Activated naive CD8-positive, alpha-beta T cell treated with anti-CD3 and anti-CD28 coated beads, Interleukin-2, amount 50 U/mL, for 24 hours (primary cell): Measurements from ENCODE around the gene DLGAP1.
"Not testable (repeated sequence)": the region's sequence is repeated elsewhere in the genome, so short reads cannot be mapped to it uniquely, and the experiment has no call there.

ENCODE experiments used
- ATAC-seq: fragments of 150-1000 bp; cut with Tn5 transposase; one replicate; pipeline ENCODE4 v1.10.0; 2021
- DNase-seq: peaks from one replicate; pipeline ENCODE4 v3.0.0; 2021
- H3K27ac Mint-ChIP-seq: one replicate; pipeline ENCODE4 v1.8.0; 2021; ENCODE audit warnings: mild to moderate bottlenecking, mixed read lengths
- H3K27me3 Mint-ChIP-seq: one replicate; pipeline ENCODE4 v1.8.0; 2021; ENCODE audit warnings: mixed read lengths
- H3K36me3 Mint-ChIP-seq: one replicate; pipeline ENCODE4 v1.8.0; 2021; ENCODE audit warnings: low read depth, mixed read lengths
- H3K4me1 Mint-ChIP-seq: one replicate; pipeline ENCODE4 v1.8.0; 2021; ENCODE audit warnings: mixed read lengths
- H3K4me3 Mint-ChIP-seq: one replicate; pipeline ENCODE4 v1.8.0; 2021; ENCODE audit warnings: mild to moderate bottlenecking, moderate library complexity, mixed read lengths
- H3K9me3 Mint-ChIP-seq: one replicate; pipeline ENCODE4 v1.8.0; 2021; ENCODE audit warnings: mixed read lengths

DLGAP1 gene

GRCh38 chr18:3472121-3472520 lies 983.0 kb downstream of the DLGAP1 start:
- not testable (repeated sequence) for H3K9me3 Mint-ChIP-seq, ATAC-seq, H3K4me3 Mint-ChIP-seq, H3K36me3 Mint-ChIP-seq, DNase-seq, H3K27ac Mint-ChIP-seq, H3K27me3 Mint-ChIP-seq
- peaks cover 12% of the 10 kb centered on the region for H3K4me1 Mint-ChIP-seq

- H3K36me3 Mint-ChIP-seq: no peaks in the 10 kb centered on the region
- H3K4me1 Mint-ChIP-seq: peaks cover 21% of the 10 kb centered on the region
- H3K27me3 Mint-ChIP-seq: no peaks in the 10 kb centered on the region
- H3K27ac Mint-ChIP-seq: no peak overlapping the region
- ATAC-seq (no peak), DNase-seq (no peak)
- H3K9me3 Mint-ChIP-seq: no peaks in the 10 kb centered on the region
- H3K4me3 Mint-ChIP-seq: no peak overlapping the region
Measured at GRCh38 chr18:3471141-3471648, 983.9 kb downstream of the DLGAP1 start.

- H3K36me3 Mint-ChIP-seq: no peaks in the 10 kb centered on the region
- no peaks in the 10 kb centered on the region for H3K9me3 Mint-ChIP-seq
- H3K4me1 Mint-ChIP-seq: peaks cover 24% of the 10 kb centered on the region
- no peak overlapping the region for H3K27ac Mint-ChIP-seq
- DNase-seq (no peak), ATAC-seq (no peak)
- H3K4me3 Mint-ChIP-seq: no peak overlapping the region
- H3K27me3 Mint-ChIP-seq: no peaks in the 10 kb centered on the region
Measured at GRCh38 chr18:3468833-3469232, 986.3 kb downstream of the DLGAP1 start.

- ATAC-seq: no peak
- peaks cover 18% of the 10 kb centered on the region for H3K4me1 Mint-ChIP-seq
Measured at GRCh38 chr18:3468066-3468705, 986.9 kb downstream of the DLGAP1 start.

GRCh38 chr18:3466872-3467271 lies 988.2 kb downstream of the DLGAP1 start:
- Mint-ChIP-seq H3K9me3 (peaks cover 4% of the 10 kb centered on the region), H3K4me3 (no peak overlapping the region), H3K27me3 (no peaks in the 10 kb centered on the region), H3K36me3 (peaks cover 6% of the 10 kb centered on the region), H3K4me1 (peaks cover 22% of the 10 kb centered on the region), H3K27ac (no peak overlapping the region)
- DNase-seq (no peak), ATAC-seq (no peak)

More at GRCh38 chr18:3468066-3468705, 986.9 kb downstream of the DLGAP1 start:
- Mint-ChIP-seq H3K9me3 (no peaks in the 10 kb centered on the region), H3K27me3 (no peaks in the 10 kb centered on the region), H3K27ac (no peak overlapping the region), H3K4me3 (no peak overlapping the region), H3K36me3 (no peaks in the 10 kb centered on the region)
- DNase-seq: no peak

- Mint-ChIP-seq H3K9me3 (peaks cover 9% of the 10 kb centered on the region), H3K36me3 (peaks cover 14% of the 10 kb centered on the region), H3K4me3 (no peak overlapping the region), H3K27ac (no peak overlapping the region), H3K4me1 (peaks cover 22% of the 10 kb centered on the region), H3K27me3 (no peaks in the 10 kb centered on the region)
- no peak for ATAC-seq
- DNase-seq: no peak
Measured at GRCh38 chr18:3466045-3466444, 989.1 kb downstream of the DLGAP1 start.

- DNase-seq (no peak), ATAC-seq (no peak)
- Mint-ChIP-seq H3K4me3 (no peak overlapping the region), H3K27me3 (no peaks in the 10 kb centered on the region), H3K9me3 (peaks cover 15% of the 10 kb centered on the region), H3K4me1 (peaks cover 43% of the 10 kb centered on the region), H3K36me3 (peaks cover 37% of the 10 kb centered on the region), H3K27ac (no peak overlapping the region)
Measured at GRCh38 chr18:3463051-3463450, 992.1 kb downstream of the DLGAP1 start.

- Mint-ChIP-seq H3K27ac (no peak overlapping the region), H3K36me3 (peaks cover 50% of the 10 kb centered on the region), H3K4me1 (peaks cover 48% of the 10 kb centered on the region), H3K27me3 (no peaks in the 10 kb centered on the region), H3K4me3 (no peak overlapping the region), H3K9me3 (peaks cover 15% of the 10 kb centered on the region)
- ATAC-seq (no peak), DNase-seq (no peak)
Measured at GRCh38 chr18:3461704-3462103, 993.4 kb downstream of the DLGAP1 start.

GRCh38 chr18:3460823-3461398 lies 994.2 kb downstream of the DLGAP1 start:
- H3K9me3 Mint-ChIP-seq: peaks cover 15% of the 10 kb centered on the region
- H3K27me3 Mint-ChIP-seq: no peaks in the 10 kb centered on the region
- H3K27ac Mint-ChIP-seq: no peak overlapping the region
- ATAC-seq (no peak), DNase-seq (no peak)
- no peak overlapping the region for H3K4me3 Mint-ChIP-seq
- peaks cover 43% of the 10 kb centered on the region for H3K4me1 Mint-ChIP-seq
- H3K36me3 Mint-ChIP-seq: peaks cover 55% of the 10 kb centered on the region

- H3K27ac Mint-ChIP-seq: peak overlapping the region; percentile 85
- ATAC-seq: peak; percentile 61
- H3K4me3 Mint-ChIP-seq: peak overlapping the region; percentile 63
- no peak for DNase-seq
- no peaks in the 10 kb centered on the region for H3K27me3 Mint-ChIP-seq
- peaks cover 15% of the 10 kb centered on the region for H3K9me3 Mint-ChIP-seq
- H3K36me3 Mint-ChIP-seq: peaks cover 62% of the 10 kb centered on the region
- H3K4me1 Mint-ChIP-seq: peaks cover 60% of the 10 kb centered on the region
Measured at GRCh38 chr18:3458952-3459853, 995.9 kb downstream of the DLGAP1 start.

- ATAC-seq (no peak), DNase-seq (no peak)
- H3K4me1 Mint-ChIP-seq: peaks cover 67% of the 10 kb centered on the region
- peaks cover 62% of the 10 kb centered on the region for H3K36me3 Mint-ChIP-seq
- H3K27me3 Mint-ChIP-seq: no peaks in the 10 kb centered on the region
- H3K4me3 Mint-ChIP-seq: peak overlapping the region; percentile 63
- peak overlapping the region; percentile 85 for H3K27ac Mint-ChIP-seq
- H3K9me3 Mint-ChIP-seq: peaks cover 15% of the 10 kb centered on the region
Measured at GRCh38 chr18:3458378-3458777, 996.7 kb downstream of the DLGAP1 start.

- DNase-seq: no peak
- Mint-ChIP-seq H3K27ac (peak overlapping the region; percentile 67), H3K9me3 (peaks cover 15% of the 10 kb centered on the region), H3K27me3 (no peaks in the 10 kb centered on the region), H3K36me3 (peaks cover 69% of the 10 kb centered on the region), H3K4me3 (no peak overlapping the region), H3K4me1 (peaks cover 74% of the 10 kb centered on the region)
- no peak for ATAC-seq
Measured at GRCh38 chr18:3457261-3457724, 997.8 kb downstream of the DLGAP1 start.

- ATAC-seq (no peak), DNase-seq (no peak)
- H3K9me3 Mint-ChIP-seq: peaks cover 11% of the 10 kb centered on the region
- H3K27ac Mint-ChIP-seq: no peak overlapping the region
- peaks cover 71% of the 10 kb centered on the region for H3K4me1 Mint-ChIP-seq
- H3K4me3 Mint-ChIP-seq: no peak overlapping the region
- peaks cover 64% of the 10 kb centered on the region for H3K36me3 Mint-ChIP-seq
- H3K27me3 Mint-ChIP-seq: no peaks in the 10 kb centered on the region
Measured at GRCh38 chr18:3456686-3457069, 998.4 kb downstream of the DLGAP1 start.

- ATAC-seq: no peak
- Mint-ChIP-seq H3K4me3 (no peak overlapping the region), H3K36me3 (peaks cover 63% of the 10 kb centered on the region), H3K27ac (peak overlapping the region; percentile 49), H3K4me1 (peaks cover 74% of the 10 kb centered on the region), H3K9me3 (peaks cover 7% of the 10 kb centered on the region), H3K27me3 (no peaks in the 10 kb centered on the region)
- DNase-seq: no peak
Measured at GRCh38 chr18:3455907-3456685, 999.0 kb downstream of the DLGAP1 start.
